ENCODE results near the gene GEMIN7. TPM values are rescaled to one million over a fixed set of nuclear protein-coding genes. Genes with fewer than 3 reads are reported as not detected.

The GEMIN7 gene
- total and polyA plus RNA-seq, 2 of the 4 experiments (the other 2 are of a cell fraction): 27.2 to 53.0 TPM

- DNase-seq: no peak
- H3K14ac ChIP-seq (replicated peaks; ENCODE audit: low read depth, low read length): no peak overlapping the region
- no peak overlapping the region for H2BK20ac ChIP-seq (ENCODE audit: low read depth, low read length)
- 0 out of 2 replicates have a peak, but pooled peaks cover 4% of the 10 kb centered on the region for H3K36me3 ChIP-seq (ENCODE audit: control insufficient read depth, insufficient read depth, low read length)
- H3K9me3 ChIP-seq (ENCODE audit: control insufficient read depth, insufficient read depth, low read length): no peaks in the 10 kb centered on the region
- 100% methylated on average over 2 of the region's 21 CpGs; no CpG with 5 or more reads in 1 of the 2 experiments for WGBS, 2 experiments (ENCODE audit: extremely low coverage in 2 of 2, insufficient read length in 1 of 2)
- TF ChIP-seq CEBPB (IDR thresholded peaks at IDR 0.05; ENCODE audit: low read depth, low read length) (no peak), RFX5 (IDR thresholded peaks at IDR 0.05; ENCODE audit: low read depth, low read length) (no peak), RAD21 (IDR thresholded peaks at IDR 0.05; ENCODE audit: low read length) (no peak), BHLHE40 (IDR thresholded peaks at IDR 0.05; ENCODE audit: low read depth, low read length) (no peak), USF2 (IDR thresholded peaks at IDR 0.05; ENCODE audit: low read depth, low read length) (no peak), ELK1 (IDR thresholded peaks at IDR 0.05; ENCODE audit: borderline replicate concordance, low read depth, low read length) (no peak), MAZ (IDR thresholded peaks at IDR 0.05; ENCODE audit: borderline replicate concordance, low read depth, low read length) (no peak), NFE2L2 (IDR thresholded peaks at IDR 0.05; ENCODE audit: low read depth, low read length) (no peak), CTCF (conservative IDR thresholded peaks at IDR 0.05; ENCODE audit: low read depth, low read length) (no peak), SMC3 (IDR thresholded peaks at IDR 0.05; ENCODE audit: low read depth, low read length) (no peak), RCOR1 (IDR thresholded peaks at IDR 0.05; ENCODE audit: insufficient replicate concordance, low read length) (no peak), MAFK (IDR thresholded peaks at IDR 0.05; ENCODE audit: low read depth, low read length) (no peak), POLR2A (IDR thresholded peaks at IDR 0.05; ENCODE audit: low read depth, low read length) (no peak), CHD1 (IDR thresholded peaks at IDR 0.05; ENCODE audit: low read depth, low read length) (no peak), MXI1 (IDR thresholded peaks at IDR 0.05; ENCODE audit: borderline replicate concordance, low read depth, low read length) (no peak), FOS (IDR thresholded peaks at IDR 0.05; ENCODE audit: low read depth, low read length) (no peak)
- no peak overlapping the region for H4K8ac ChIP-seq (ENCODE audit: low read depth in 2 of 2, low read length in 2 of 2)
- in situ Hi-C loops (cut with MboI; ENCODE audit: low sequenced_read_pairs): no loop called here
- H3K4me3 ChIP-seq (ENCODE audit: insufficient read depth, low read depth, low read length): no peak overlapping the region
- H3K4me2 ChIP-seq (ENCODE audit: low read depth, low read length): no peak overlapping the region
- peaks cover 44 to 85% of the 10 kb centered on the region in 2 experiments for H3K79me1 ChIP-seq (ENCODE audit: low read depth in 1 of 2, low read length in 2 of 2)
- no peak overlapping the region for H3K18ac ChIP-seq (ENCODE audit: low read depth, low read length)
- CTCF ChIA-PET: no interaction called here
- peaks cover 19% of the 10 kb centered on the region for H3K9me1 ChIP-seq (ENCODE audit: insufficient read depth, low read length)
- no peak overlapping the region for H3K4ac ChIP-seq (ENCODE audit: low read depth, low read length)
- peaks cover 2% of the 10 kb centered on the region; the same call in 1 of the 2 replicates for H3K4me1 ChIP-seq (ENCODE audit: control insufficient read depth, insufficient read depth, low read length)
- no TSS peak for BruUV-seq (replicated peaks)
- H3K23ac ChIP-seq (ENCODE audit: low read depth, low read length): no peak overlapping the region
- intact Hi-C loops (cut with micrococcal nuclease): no loop called here
- no peak overlapping the region for H2BK15ac ChIP-seq (ENCODE audit: low read depth, low read length)
- no peak overlapping the region for H2BK5ac ChIP-seq (ENCODE audit: low read depth, low read length, poor library complexity, severe bottlenecking)
- peaks cover 62% of the 10 kb centered on the region for H4K20me1 ChIP-seq (ENCODE audit: insufficient read depth, low read length)
- no peak overlapping the region for H3K27ac ChIP-seq (ENCODE audit: insufficient read depth, low read length)
- no peak overlapping the region for H2AK5ac ChIP-seq (ENCODE audit: low read depth, low read length)
- no peak overlapping the region for H2BK120ac ChIP-seq (ENCODE audit: low read depth, low read length)
- H3K56ac ChIP-seq (ENCODE audit: extremely low read depth, insufficient read depth, low read length): no peak overlapping the region
- peak overlapping the region; percentile 61 for H2AK9ac ChIP-seq (replicated peaks; ENCODE audit: low read depth, low read length, poor library complexity)
- H2AFZ ChIP-seq (replicated peaks; ENCODE audit: low read length, poor library complexity): no peak overlapping the region
- H3K27me3 ChIP-seq (ENCODE audit: control insufficient read depth, insufficient read depth, low read length): no peaks in the 10 kb centered on the region
- no peak overlapping the region for H3K9ac ChIP-seq (ENCODE audit: low read depth, low read length)
- no peak overlapping the region for H4K91ac ChIP-seq (ENCODE audit: insufficient read depth, low read depth, low read length)
- POLR2A ChIA-PET (ENCODE audit: unreplicated experiment): no interaction called here
- no peak overlapping the region for H4K5ac ChIP-seq (ENCODE audit: low read depth, low read length)
- dilution Hi-C loops (cut with HindIII; ENCODE audit: low sequenced_read_pairs, unreplicated experiment): no loop called here
- ATAC-seq (ENCODE audit: low read depth): no peak
Measured at GRCh38 chr19:45135176-45135885, 56.3 kb downstream of the GEMIN7 start.
